HG03469 (cell line): Measurements from ENCODE around the gene ARHGAP4.

Experiments used
- ATAC-seq: cut with Tn5 transposase; IDR thresholded peaks from one replicate; pipeline ENCODE4 v1.9.1; 2021; ENCODE audit warnings: mild to moderate bottlenecking, moderate library complexity, moderate number of reproducible peaks; ENCODE audit not compliant: unreplicated experiment

ARHGAP4 gene

GRCh38 chrX:153870288-153870690 lies 55.8 kb downstream of the ARHGAP4 start:
- no peak for ATAC-seq

- no peak for ATAC-seq
These were observed 56.4 kb downstream of the ARHGAP4 start for GRCh38 chrX:153869473-153870287.

GRCh38 chrX:153868576-153869472 lies 57.2 kb downstream of the ARHGAP4 start:
- ATAC-seq: no peak

DNA sequence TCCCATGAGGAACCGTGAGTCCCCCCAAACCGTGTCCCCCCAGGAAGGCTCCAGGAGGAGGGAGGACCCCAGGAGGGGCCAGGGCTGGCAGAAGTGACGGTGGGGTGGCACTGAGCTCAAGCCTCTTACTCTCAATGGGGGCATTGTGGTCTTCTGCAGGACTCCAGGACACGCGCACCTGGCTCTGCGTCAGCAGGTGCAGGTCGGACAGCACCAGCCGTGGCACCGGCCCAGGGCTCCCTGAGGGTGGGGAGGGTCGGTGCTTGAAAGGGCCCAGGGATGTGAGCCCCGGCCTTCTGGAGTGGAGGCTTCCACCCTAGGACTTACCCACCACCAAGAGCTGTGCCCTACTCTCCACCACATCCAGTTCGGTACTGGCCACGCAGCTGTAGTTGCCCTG lies 58.4 kb downstream of the ARHGAP4 start:
- ATAC-seq: no peak

GRCh38 chrX:153867139-153867538 lies 58.9 kb downstream of the ARHGAP4 start:
- no peak for ATAC-seq

DNA sequence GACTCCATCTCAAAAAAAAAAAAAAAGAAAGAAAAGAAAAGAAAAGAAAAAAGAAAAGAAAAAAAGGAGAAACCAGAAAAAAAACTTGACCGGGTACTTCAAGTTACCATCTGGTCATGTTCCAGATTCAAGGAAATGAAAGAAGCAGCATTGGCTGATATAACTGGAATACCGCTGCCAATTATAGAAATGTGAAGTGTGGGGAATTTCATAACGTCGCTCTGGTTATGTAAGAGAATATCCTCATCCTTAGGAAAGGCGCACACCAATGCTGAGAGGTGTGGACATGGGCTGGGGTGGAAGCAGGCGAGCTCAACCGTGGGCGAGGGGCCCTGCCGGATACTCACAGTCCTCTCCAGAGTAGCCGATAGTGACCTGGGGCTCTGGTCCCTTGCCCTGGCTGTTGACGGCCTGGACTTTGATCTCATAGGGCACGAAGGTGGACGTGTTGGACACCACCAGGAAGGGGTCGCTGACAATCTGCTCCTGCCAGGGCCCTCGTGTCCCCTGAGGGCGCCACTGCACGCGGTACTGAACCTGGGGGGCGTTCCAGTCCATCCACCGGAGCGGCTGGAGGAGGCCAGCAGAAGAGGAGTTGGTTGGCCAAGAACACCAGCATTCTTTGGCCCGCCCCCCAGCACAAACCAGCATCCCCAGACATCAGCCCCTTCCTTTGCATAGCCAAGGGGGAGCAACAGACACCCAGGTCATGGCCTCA lies 59.6 kb downstream of the ARHGAP4 start:
- ATAC-seq: no peak

- ATAC-seq: no peak
These were observed 60.4 kb downstream of the ARHGAP4 start for GRCh38 chrX:153865685-153866084.

DNA sequence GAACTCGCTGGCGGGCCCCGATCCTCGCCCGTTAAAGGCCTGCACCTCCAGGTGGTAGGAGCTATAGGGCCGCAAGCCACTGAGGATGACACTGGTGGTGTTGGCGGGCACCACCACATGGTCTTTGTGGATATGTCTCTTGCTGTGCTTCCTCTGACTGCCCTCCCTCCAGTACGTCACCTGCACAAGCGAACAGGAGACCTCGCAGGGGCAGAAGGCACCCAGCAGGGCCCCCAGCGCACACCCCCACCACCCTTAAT lies 60.8 kb downstream of the ARHGAP4 start:
- ATAC-seq: no peak

DNA sequence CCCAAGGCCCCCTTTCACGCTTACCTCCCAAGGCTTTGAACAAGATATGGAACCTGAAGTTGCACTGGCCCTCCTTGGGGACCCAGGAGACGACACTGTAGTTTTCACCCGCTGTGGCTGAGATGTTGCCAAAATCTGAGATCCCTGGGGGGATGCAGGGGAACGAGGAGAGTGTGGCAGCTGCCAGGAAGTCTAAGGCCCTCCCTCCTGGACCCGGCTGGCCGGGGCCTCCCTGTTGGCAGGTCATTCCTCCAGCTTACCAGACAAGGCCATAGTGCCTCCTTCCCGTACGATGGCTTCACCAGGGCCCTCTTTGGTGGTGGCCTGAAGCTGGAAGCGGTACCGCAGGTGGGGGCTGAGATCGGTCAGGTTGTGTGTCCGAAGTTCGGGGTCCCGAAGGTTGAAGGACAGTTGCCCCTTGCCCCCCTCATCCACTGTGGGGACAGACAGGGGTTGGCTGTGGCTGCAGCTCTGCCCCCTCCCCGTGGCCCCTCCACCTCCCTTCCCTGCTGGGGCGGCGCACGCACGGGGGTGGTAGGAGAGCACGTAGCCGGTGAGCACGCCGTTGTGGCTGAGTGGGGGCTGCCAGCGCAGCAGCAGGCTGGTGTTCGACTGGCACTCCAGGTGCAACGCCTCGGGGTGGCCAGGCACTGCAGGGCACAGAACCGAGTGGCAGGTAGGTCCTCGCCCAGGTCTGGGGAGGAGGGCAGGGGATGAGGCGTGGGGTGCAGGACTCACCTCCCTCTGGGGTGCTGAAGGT lies 61.3 kb downstream of the ARHGAP4 start:
- ATAC-seq: no peak

DNA sequence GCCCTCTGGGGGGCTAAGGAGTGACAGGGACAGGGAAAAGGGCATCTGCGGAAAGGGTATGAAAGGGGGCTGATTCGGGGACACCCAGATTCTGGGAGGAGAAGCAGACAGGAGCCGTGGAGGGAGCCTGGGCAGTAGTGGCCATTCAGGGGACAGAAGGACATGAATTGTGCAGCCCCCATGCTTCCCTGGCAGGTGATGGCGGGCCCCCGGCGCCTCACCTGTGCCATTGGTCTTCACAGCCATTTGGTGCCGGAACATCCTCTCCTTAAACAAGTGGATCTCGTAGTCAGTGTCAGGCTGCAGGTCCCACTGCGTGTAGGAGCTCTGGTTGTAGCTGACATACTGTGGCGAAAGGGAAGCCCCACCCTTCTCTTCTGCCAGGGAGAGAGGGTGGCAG lies 62.0 kb downstream of the ARHGAP4 start:
- no peak for ATAC-seq

DNA sequence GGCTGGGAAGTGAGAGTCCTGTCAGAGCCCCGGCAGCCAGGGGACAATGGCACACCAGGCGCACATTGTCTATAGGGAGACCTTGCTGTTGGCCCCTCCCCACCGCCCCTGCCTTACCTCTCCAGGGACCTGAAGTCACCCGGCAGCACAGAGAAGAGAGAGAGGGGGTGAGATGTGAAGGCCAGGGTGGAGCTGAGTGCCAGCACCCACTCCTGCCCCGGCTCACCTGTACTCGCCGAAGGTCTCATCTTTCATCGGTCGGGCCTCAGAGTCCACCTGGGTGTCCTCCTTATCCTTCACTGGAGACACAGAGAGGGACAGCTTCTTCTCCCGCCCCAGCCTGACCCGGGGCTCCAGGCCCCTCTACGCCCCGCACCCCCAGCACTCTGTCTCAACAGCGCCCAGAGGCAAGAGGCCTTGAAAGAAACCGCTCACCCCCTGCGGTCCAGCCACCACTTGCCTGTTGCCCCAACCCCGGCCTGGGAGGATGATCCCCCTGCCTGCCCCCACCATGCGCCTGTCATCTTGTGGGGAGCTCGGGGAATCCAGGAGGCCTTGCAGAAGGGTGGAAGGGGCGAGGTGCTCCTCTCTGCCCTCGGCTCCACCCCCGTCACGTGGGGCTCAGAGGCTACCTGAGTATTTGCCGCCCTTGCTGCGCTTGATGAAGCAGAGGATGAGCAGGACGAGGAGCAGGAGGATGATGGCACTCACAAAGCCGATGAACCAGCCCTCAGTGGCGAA lies 62.6 kb downstream of the ARHGAP4 start:
- ATAC-seq: no peak

DNA sequence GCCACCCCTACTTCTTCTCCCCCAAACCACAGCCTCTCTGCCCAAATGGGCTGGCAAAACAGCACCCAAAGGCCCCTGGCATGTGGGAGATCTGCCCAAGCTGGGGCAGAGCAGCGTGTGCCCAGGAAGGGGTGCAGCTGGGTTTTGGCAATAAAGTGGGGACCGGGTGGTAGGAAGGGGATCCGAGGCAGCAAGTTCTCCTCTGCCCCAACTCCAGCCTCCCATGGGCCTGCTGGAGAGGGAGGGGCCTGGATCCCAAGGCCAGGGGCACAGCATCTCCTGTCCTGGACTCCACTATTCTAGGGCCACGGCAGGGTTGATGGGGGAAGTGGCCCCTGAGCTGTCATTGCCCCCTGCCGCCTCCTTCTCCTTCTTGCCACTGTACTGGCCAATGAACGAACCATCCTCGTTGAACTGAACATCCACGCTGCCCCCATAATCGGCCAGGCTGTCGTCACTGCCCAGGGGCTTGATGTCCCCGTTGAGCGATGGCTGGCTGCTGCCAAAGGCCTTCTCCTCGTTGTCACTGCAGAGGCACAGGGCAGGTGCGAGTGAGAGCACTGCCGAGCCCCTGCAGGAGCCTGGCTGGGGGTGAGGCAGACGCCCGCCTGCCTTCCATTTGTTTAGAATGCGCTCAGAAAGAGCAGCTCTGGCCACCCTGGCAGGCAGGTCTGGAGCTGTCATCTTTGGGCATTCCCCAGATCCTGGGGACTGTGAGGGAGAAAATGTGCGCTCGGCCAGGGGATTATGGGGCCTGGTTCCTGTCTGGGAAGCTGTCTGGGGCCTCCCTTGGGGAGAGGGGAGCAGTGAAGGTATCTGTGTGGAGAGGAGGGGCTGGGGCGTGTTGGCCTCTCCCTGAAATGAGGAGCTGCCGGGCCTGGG lies 63.5 kb downstream of the ARHGAP4 start:
- ATAC-seq: no peak

DNA sequence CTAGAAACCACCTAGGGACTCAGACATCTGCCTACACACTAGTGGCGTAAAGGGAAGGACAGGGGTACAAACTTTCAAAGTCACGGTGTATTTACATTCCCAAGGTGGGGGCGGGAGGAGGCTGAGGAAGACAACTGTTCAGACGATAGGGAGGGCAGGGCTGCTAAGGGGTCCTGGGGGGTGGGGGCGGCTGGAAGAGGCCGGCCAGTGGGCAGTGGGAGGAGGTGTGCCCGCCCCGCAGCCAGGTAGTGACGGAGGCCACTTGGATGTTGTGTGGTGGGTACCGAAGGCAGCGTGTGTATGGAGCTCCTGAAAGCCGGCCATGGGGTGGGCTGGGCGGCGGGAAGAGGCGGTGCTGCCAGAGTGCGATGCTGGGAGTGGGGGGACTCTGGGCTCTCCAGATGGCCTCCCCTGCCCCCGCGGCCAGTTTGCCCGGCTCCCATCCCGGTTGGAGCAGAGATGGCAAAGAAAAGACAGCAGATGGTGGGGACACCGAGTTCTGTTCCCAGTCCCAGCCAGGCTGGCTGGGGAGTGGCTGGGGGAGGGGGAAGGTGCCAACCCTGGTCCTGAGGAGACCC lies 64.2 kb downstream of the ARHGAP4 start:
- ATAC-seq: no peak

DNA sequence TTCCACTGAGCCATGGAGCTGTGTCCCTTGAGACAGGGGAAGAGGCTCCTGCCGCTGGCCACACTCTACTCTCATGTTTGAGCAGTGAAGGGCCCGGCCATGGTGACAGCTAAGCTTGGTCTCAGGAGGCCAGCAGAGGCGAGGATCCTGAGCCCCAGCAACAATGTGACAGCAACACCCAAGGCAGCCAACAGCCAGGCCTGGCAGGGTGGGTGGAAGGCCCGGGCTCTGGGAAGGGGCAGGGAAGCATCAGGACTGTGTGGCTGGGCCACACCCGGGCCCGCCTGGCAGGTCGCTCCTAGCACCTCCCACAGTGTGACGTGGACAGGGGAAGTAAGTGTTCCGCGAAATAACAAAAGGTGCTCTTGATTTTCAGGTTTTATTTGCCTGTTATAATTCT lies 64.9 kb downstream of the ARHGAP4 start:
- ATAC-seq: no peak
